ENCODE data around the gene PLSCR1.

The PLSCR1 gene

DNA sequence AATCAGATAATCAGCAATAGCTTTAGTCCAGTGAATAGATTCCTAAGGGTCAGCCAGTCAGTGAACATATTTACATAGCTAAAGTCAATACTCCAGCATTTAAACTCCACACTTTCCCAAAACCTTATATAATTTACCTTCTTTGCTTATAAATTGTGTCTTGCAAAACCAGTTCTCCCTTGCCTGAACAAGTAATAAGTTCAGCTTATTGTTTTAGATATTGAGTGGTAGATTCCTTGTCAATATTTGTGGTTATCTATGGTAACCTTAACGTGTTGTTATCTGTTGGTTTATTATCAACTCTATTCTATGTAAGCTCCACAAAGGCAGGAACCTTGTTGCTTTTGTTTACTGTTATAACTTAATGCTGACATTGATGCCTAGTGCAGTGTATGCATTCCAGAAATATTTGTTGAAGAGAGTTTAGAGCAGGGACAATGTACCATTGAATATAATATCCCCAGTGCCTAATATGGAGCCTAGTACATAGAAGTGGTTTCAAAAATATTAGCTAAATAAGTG, 36.7 kb upstream of the PLSCR1 start:
- H3K4me3 ChIP-seq (ENCODE audit: control insufficient read depth, low read depth, low read length): no peak overlapping the region
- TF ChIP-seq, protein P1, sequence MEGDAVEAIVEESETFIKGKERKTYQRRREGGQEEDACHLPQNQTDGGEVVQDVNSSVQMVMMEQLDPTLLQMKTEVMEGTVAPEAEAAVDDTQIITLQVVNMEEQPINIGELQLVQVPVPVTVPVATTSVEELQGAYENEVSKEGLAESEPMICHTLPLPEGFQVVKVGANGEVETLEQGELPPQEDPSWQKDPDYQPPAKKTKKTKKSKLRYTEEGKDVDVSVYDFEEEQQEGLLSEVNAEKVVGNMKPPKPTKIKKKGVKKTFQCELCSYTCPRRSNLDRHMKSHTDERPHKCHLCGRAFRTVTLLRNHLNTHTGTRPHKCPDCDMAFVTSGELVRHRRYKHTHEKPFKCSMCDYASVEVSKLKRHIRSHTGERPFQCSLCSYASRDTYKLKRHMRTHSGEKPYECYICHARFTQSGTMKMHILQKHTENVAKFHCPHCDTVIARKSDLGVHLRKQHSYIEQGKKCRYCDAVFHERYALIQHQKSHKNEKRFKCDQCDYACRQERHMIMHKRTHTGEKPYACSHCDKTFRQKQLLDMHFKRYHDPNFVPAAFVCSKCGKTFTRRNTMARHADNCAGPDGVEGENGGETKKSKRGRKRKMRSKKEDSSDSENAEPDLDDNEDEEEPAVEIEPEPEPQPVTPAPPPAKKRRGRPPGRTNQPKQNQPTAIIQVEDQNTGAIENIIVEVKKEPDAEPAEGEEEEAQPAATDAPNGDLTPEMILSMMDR (conservative IDR thresholded peaks at IDR 0.05; ENCODE audit: control insufficient read depth, insufficient read depth, low read depth, low read length): no peak
- no peak for DNase-seq (ENCODE audit: low read depth)

DNA sequence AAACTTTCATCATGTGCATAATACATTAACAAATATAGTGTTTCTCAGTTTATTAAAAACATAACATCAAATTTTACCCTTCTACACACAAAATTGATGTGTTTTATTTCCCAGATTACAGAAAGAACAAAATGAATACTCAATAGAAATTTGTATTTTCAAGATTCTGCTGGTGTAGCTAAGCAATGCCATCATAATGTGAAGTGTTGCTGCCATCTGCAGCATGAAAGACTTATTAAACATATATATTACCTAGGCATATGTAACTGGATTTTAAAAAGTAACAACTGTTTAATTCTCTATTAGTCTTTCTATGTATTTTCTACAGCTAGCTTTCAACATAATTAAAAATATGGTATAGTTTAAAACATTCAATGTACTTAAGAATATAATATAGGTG, 33.3 kb upstream of the PLSCR1 start:
- TF ChIP-seq, protein P1 (conservative IDR thresholded peaks at IDR 0.05; ENCODE audit: control insufficient read depth, insufficient read depth, low read depth, low read length): peak; percentile 44
- no peak overlapping the region for H3K4me3 ChIP-seq (ENCODE audit: control insufficient read depth, low read depth, low read length)
- peak; percentile 79 for DNase-seq (ENCODE audit: low read depth)

- TF ChIP-seq, protein P1 (conservative IDR thresholded peaks at IDR 0.05; ENCODE audit: control insufficient read depth, insufficient read depth, low read depth, low read length): no peak
- H3K4me3 ChIP-seq (ENCODE audit: control insufficient read depth, low read depth, low read length): no peak overlapping the region
- no peak for DNase-seq (ENCODE audit: low read depth)
Measured at GRCh38 chr3:146575636-146576035, 31.2 kb upstream of the PLSCR1 start.

- no peak overlapping the region for H3K4me3 ChIP-seq (ENCODE audit: control insufficient read depth, low read depth, low read length)
- DNase-seq (ENCODE audit: low read depth): no peak
- TF ChIP-seq, protein P1 (conservative IDR thresholded peaks at IDR 0.05; ENCODE audit: control insufficient read depth, insufficient read depth, low read depth, low read length): no peak
Measured at GRCh38 chr3:146574173-146574572, 29.8 kb upstream of the PLSCR1 start.

- DNase-seq (ENCODE audit: low read depth): no peak
- TF ChIP-seq, protein P1 (conservative IDR thresholded peaks at IDR 0.05; ENCODE audit: control insufficient read depth, insufficient read depth, low read depth, low read length): no peak
- no peak overlapping the region for H3K4me3 ChIP-seq (ENCODE audit: control insufficient read depth, low read depth, low read length)
Measured at GRCh38 chr3:146569314-146569713, 24.9 kb upstream of the PLSCR1 start.

DNA sequence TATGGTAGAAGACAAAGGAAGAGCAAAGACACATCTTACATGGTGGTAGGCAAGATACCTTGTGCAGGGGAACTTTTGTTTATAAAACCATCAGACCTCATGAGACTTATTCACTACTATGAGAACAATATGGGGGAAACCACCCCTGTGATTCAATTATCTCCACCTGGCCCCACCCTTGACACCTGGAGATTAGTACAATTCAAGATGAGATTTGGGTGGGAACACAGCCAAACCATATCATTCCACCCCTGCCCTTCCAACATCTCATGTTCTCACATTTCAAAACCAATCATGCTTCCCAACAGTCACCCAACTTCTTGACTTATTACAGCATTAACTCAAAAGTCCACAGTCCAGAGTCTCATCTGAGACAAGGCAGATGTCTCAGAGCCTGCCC, 21.7 kb upstream of the PLSCR1 start:
- H3K4me3 ChIP-seq (ENCODE audit: control insufficient read depth, low read depth, low read length): no peak overlapping the region
- TF ChIP-seq, protein P1 (conservative IDR thresholded peaks at IDR 0.05; ENCODE audit: control insufficient read depth, insufficient read depth, low read depth, low read length): no peak
- DNase-seq (ENCODE audit: low read depth): no peak

DNA sequence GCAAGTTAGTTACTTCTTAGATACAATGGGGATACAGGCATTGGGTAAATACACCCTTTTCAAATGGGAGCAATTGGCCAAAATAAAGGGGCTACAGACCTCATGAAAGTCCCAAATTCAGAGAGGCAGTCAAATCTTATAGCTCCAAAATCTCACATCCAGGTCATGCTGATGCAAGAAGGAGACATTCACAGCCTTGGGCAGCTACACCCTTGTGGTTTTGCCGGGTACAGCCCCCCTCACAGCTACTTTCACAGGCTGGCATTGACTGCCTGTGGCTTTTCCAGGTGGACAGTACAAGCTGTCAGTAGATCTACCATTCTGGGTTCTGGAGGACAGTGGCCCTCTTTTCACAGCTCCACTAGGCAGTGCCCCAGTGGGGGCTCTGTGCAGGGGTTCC, 17.5 kb upstream of the PLSCR1 start:
- H3K4me3 ChIP-seq (ENCODE audit: control insufficient read depth, low read depth, low read length): no peak overlapping the region
- TF ChIP-seq, protein P1 (conservative IDR thresholded peaks at IDR 0.05; ENCODE audit: control insufficient read depth, insufficient read depth, low read depth, low read length): no peak
- no peak for DNase-seq (ENCODE audit: low read depth)
